ENCODE measurements around the gene CXCL14.

The CXCL14 gene

DNA sequence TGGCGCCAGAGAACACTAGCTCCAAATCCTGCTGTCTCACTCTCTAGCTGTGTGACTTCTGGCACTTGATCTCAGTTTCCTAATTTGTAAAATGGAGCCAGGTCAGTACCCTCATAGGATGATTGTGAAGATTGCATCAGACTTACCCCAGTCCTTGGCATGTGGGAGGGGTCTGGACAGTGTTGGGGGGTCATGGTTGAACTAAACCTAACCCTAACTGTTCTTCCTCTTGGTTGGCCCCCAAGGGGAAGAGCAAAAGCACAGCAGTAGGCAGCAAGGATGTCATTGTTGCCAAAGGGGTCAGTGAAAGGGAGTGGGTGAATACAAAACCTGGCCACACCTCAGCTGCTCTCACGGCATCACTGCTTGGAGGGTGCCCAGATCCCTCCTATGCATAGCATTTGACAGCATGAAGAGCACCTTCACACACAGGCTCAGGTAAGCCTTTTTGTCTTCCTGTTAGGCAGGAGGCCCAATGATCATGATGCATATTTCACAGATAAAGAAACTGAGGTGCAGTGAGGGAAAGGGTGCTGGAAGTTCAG lies 15.7 kb upstream of the CXCL14 start:
- Mint-ChIP-seq H3K27me3 (ENCODE audit: low read depth, poor library complexity) (peaks cover 46% of the 10 kb centered on the region), H3K9me3 (no peaks in the 10 kb centered on the region), H3K4me3 (no peak overlapping the region), H3K36me3 (ENCODE audit: low read depth) (no peaks in the 10 kb centered on the region), H3K4me1 (no peaks in the 10 kb centered on the region), H3K27ac (no peak overlapping the region)
- TF ChIP-seq CTCF (IDR thresholded peaks at IDR 0.05) = no peak
- DNase-seq = no peak

GRCh38 chr5:135593886-135594285 lies 15.1 kb upstream of the CXCL14 start:
- Mint-ChIP-seq H3K27me3 (ENCODE audit: low read depth, poor library complexity) (peaks cover 40% of the 10 kb centered on the region), H3K36me3 (ENCODE audit: low read depth) (no peaks in the 10 kb centered on the region), H3K4me3 (no peak overlapping the region), H3K9me3 (no peaks in the 10 kb centered on the region), H3K27ac (no peak overlapping the region), H3K4me1 (no peaks in the 10 kb centered on the region)
- no peak for DNase-seq
- TF ChIP-seq CTCF (IDR thresholded peaks at IDR 0.05) = no peak

GRCh38 chr5:135593141-135593540 lies 14.3 kb upstream of the CXCL14 start:
- Mint-ChIP-seq H3K27ac (no peak overlapping the region), H3K4me1 (no peaks in the 10 kb centered on the region), H3K9me3 (no peaks in the 10 kb centered on the region), H3K4me3 (no peak overlapping the region), H3K36me3 (ENCODE audit: low read depth) (no peaks in the 10 kb centered on the region), H3K27me3 (ENCODE audit: low read depth, poor library complexity) (peaks cover 34% of the 10 kb centered on the region)
- no peak for DNase-seq
- TF ChIP-seq CTCF (IDR thresholded peaks at IDR 0.05) = no peak

DNA sequence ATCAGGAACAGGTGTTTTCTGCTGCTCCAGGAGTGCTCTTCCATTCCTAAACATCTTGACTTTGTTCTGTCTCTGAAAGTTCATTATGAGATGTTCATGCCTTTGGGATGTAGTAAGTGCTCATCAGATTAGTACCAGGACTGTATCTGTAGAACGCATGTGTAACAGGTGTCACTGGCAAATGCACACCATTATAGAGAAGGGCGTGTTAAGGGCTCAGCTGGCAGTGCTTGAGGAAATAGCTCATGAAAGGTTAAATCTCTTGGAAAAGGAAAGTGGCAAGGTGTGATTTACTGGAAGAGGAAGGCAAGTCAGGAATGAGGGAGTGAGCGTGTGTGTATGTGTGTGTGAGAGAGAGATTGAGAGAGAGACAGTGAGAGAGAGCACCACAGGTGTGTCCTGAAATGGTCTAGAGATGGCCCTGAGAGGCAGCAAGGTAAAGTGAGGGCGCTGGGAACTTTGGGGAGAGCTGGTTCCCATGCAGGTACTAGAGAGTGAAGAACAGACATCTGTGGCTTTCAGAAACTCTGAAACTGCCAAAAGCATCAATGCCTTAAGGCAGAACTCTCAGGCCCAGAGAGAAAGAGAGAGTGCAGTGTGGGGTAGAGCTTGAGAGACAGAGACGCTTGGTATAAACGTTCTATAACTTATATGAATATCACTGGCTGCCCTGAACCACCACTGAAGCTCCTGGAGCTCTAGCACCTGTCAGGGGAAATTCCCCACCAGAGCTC lies 13.7 kb upstream of the CXCL14 start:
- H3K36me3 Mint-ChIP-seq (ENCODE audit: low read depth) = no peaks in the 10 kb centered on the region
- no peak overlapping the region for H3K27ac Mint-ChIP-seq
- no peaks in the 10 kb centered on the region for H3K4me1 Mint-ChIP-seq
- H3K27me3 Mint-ChIP-seq (ENCODE audit: low read depth, poor library complexity) = peaks cover 28% of the 10 kb centered on the region
- no peaks in the 10 kb centered on the region for H3K9me3 Mint-ChIP-seq
- DNase-seq = no peak
- H3K4me3 Mint-ChIP-seq = no peak overlapping the region
- TF ChIP-seq CTCF (IDR thresholded peaks at IDR 0.05) = no peak

DNA sequence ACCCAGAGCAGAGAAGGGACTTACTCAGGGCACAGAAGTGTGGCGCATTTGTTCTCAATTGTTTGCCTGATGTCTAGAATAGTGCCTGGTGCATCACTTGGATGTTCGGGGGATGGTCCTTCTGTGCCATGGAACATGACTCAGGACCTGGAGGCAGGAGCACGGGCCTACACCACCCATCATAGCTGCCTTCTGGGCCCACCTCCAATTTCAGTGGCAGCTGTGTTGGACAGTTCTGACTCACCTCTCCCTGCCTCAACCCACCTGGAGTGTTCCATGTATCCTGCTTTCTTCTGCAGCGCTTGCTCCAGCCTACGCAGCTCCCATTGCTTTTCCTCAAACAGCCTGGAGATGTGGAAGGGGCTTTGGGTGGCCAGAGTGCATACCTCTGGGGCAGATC lies 12.5 kb upstream of the CXCL14 start:
- no peak overlapping the region for H3K27ac Mint-ChIP-seq
- no peaks in the 10 kb centered on the region for H3K9me3 Mint-ChIP-seq
- H3K4me1 Mint-ChIP-seq = no peaks in the 10 kb centered on the region
- no peak for DNase-seq
- no peak for TF ChIP-seq CTCF (IDR thresholded peaks at IDR 0.05)
- no peaks in the 10 kb centered on the region for H3K36me3 Mint-ChIP-seq (ENCODE audit: low read depth)
- H3K27me3 Mint-ChIP-seq (ENCODE audit: low read depth, poor library complexity) = peaks cover 24% of the 10 kb centered on the region
- H3K4me3 Mint-ChIP-seq = no peak overlapping the region

GRCh38 chr5:135589152-135589551 lies 10.4 kb upstream of the CXCL14 start:
- no peak for TF ChIP-seq CTCF (IDR thresholded peaks at IDR 0.05)
- no peak for DNase-seq
- Mint-ChIP-seq H3K4me1 (no peaks in the 10 kb centered on the region), H3K27me3 (ENCODE audit: low read depth, poor library complexity) (peaks cover 29% of the 10 kb centered on the region), H3K4me3 (no peak overlapping the region), H3K9me3 (no peaks in the 10 kb centered on the region), H3K36me3 (ENCODE audit: low read depth) (no peaks in the 10 kb centered on the region), H3K27ac (no peak overlapping the region)

Measured in nephron progenitor cell (in vitro differentiated cells).